Measurements from ENCODE around the gene GATAD2A. TPM values are rescaled to one million over a fixed set of nuclear protein-coding genes. Genes with fewer than 3 reads are reported as not detected.

GATAD2A gene
- polyA plus RNA-seq, 1 donor (not counting 4 experiments of a cell fraction or from before 2014, with no cell fraction given): 28.4 TPM

DNA sequence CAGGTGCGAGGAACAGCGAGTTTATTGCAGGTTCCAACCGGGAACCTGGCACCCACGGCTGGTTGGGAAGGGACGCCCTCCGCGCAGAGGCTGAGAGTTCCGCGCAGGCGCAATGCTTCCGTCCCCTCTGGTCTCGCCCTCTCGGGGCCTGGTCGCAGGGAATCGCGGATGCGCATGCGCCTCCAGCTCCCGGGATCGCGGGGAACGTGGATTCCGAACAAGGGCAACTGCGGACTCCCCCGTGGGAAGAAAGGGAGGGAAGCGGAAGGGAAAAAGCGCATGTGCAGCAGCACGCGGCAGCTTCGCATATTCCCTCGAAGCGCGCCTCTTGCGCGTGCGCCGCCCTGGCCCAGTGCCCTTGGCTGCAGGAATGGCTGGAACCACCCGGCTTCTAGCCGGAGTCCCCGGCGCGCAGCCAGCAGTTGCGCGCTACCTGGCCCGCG, 108.8 kb downstream of the GATAD2A start:
- dilution Hi-C loops (cut with MboI; ENCODE audit: extremely low pct_ligation_motif_present, low sequenced_read_pairs): no loop called here
- no peaks in the 10 kb centered on the region for H3K27me3 ChIP-seq (ENCODE audit: control insufficient read depth, extremely low read depth, insufficient read depth, low read length)
- peaks cover 11% of the 10 kb centered on the region for H3K4me1 ChIP-seq (ENCODE audit: control insufficient read depth, extremely low read depth, insufficient read depth, low read length)
- H3K36me3 ChIP-seq (ENCODE audit: control insufficient read depth in 2 of 2, extremely low read depth in 1 of 2, insufficient read depth in 2 of 2, low read length in 2 of 2): peaks cover under 1 to 7% of the 10 kb centered on the region in 2 experiments
- TF ChIP-seq EZH2 (IDR thresholded peaks at IDR 0.05; ENCODE audit: low read length): no peak
- TF ChIP-seq, protein P1, sequence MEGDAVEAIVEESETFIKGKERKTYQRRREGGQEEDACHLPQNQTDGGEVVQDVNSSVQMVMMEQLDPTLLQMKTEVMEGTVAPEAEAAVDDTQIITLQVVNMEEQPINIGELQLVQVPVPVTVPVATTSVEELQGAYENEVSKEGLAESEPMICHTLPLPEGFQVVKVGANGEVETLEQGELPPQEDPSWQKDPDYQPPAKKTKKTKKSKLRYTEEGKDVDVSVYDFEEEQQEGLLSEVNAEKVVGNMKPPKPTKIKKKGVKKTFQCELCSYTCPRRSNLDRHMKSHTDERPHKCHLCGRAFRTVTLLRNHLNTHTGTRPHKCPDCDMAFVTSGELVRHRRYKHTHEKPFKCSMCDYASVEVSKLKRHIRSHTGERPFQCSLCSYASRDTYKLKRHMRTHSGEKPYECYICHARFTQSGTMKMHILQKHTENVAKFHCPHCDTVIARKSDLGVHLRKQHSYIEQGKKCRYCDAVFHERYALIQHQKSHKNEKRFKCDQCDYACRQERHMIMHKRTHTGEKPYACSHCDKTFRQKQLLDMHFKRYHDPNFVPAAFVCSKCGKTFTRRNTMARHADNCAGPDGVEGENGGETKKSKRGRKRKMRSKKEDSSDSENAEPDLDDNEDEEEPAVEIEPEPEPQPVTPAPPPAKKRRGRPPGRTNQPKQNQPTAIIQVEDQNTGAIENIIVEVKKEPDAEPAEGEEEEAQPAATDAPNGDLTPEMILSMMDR (optimal IDR thresholded peaks at IDR 0.05 in 1 of 3, IDR thresholded peaks at IDR 0.05 in 1 of 3, conservative IDR thresholded peaks at IDR 0.05 in 1 of 3; ENCODE audit: extremely low read depth in 1 of 3, insufficient read depth in 2 of 3, low read length in 3 of 3): no peak
- no peaks in the 10 kb centered on the region for H4K20me1 ChIP-seq (ENCODE audit: control insufficient read depth, extremely low read depth, insufficient read depth, low read length)
- no peak for DNase-seq (ENCODE audit: low read depth, low spot score)
- FAIRE-seq: no peak
- H3K4me3 ChIP-seq (ENCODE audit: control insufficient read depth in 2 of 3, extremely low read depth in 1 of 3, insufficient read depth in 2 of 3, low read depth in 1 of 3, low read length in 3 of 3): no peak overlapping the region
- peaks cover 24% of the 10 kb centered on the region for H3K79me2 ChIP-seq (ENCODE audit: control insufficient read depth, insufficient read depth, low read length)
- H2AFZ ChIP-seq (ENCODE audit: control insufficient read depth, low read length): no peak overlapping the region
- H3K9ac ChIP-seq (ENCODE audit: control insufficient read depth, extremely low read depth, insufficient read depth, low read length): no peak overlapping the region
- peaks cover 5% of the 10 kb centered on the region for H3K9me3 ChIP-seq (ENCODE audit: control insufficient read depth, low read depth, low read length)
- H3K4me2 ChIP-seq (ENCODE audit: control insufficient read depth, extremely low read depth, insufficient read depth, low read depth, low read length): no peak overlapping the region
- no peaks in the 10 kb centered on the region for H3K9me1 ChIP-seq (ENCODE audit: control insufficient read depth, extremely low read depth, insufficient read depth, low read length)
- no peak overlapping the region for H3K27ac ChIP-seq (ENCODE audit: control insufficient read depth, insufficient read depth, low read length)

DNA sequence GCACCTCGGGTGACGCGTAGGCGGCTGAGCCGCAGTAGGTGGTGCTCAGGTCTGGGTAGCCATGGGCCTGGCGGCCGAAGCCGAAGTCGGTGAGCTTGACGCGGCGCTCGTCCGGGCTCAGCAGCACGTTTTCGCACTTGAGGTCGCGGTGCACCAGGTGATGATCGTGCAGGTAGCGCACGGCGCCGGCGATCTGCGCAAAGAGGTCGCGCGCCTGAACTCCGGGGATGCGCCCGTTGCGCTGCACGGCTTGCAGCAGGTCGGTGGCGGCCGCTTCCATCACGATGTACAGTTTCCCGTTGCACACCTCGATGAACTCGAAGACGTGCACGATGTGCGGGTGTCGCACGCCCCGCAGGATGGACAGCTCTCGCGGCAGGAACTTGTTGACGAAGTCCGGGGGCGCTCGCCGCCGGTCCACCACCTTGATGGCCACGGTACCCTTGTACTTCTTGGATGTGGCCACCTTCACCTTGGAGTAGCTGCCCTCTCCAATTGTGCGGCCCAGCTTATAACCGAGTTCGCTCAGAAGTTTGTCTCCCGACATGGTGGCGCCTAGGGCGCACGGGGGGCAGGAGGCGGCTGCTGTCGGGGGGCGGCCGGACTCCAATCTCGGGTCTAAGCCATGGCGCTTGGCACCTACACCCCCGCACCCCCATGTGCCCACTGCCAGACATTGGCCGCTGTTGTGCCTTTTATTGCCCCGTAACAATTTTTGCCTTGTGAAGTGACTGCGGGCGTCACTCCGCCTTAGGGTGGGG, 109.6 kb downstream of the GATAD2A start, which contains the start of gene TSSK6:
Gene TSSK6 (minus strand): TSS at position 668 of the 761 bp plus-strand sequence. CDS start 121 bp downstream, at position 547.
- Histone ChIP-seq H3K36me3 (ENCODE audit: control insufficient read depth in 2 of 2, extremely low read depth in 1 of 2, insufficient read depth in 2 of 2, low read length in 2 of 2) (peaks cover 6 to 12% of the 10 kb centered on the region in 2 experiments), H3K27ac (ENCODE audit: control insufficient read depth, insufficient read depth, low read length) (peak within 1 kb of the TSS; percentile 72), H2AFZ (ENCODE audit: control insufficient read depth, low read length) (peak within 1 kb of the TSS; percentile 72), H3K9me1 (ENCODE audit: control insufficient read depth, extremely low read depth, insufficient read depth, low read length) (no peaks in the 10 kb centered on the region), H3K27me3 (ENCODE audit: control insufficient read depth, extremely low read depth, insufficient read depth, low read length) (no peaks in the 10 kb centered on the region), H3K4me1 (ENCODE audit: control insufficient read depth, extremely low read depth, insufficient read depth, low read length) (peaks cover 11% of the 10 kb centered on the region), H4K20me1 (ENCODE audit: control insufficient read depth, extremely low read depth, insufficient read depth, low read length) (no peaks in the 10 kb centered on the region), H3K4me3 (ENCODE audit: control insufficient read depth in 2 of 3, extremely low read depth in 1 of 3, insufficient read depth in 2 of 3, low read depth in 1 of 3, low read length in 3 of 3) (peak within 1 kb of the TSS; percentile 77 to 81 (median 77)), H3K79me2 (ENCODE audit: control insufficient read depth, insufficient read depth, low read length) (peaks cover 30% of the 10 kb centered on the region), H3K9ac (ENCODE audit: control insufficient read depth, extremely low read depth, insufficient read depth, low read length) (peak within 1 kb of the TSS; percentile 81), H3K9me3 (ENCODE audit: control insufficient read depth, low read depth, low read length) (peaks cover 5% of the 10 kb centered on the region), H3K4me2 (ENCODE audit: control insufficient read depth, extremely low read depth, insufficient read depth, low read depth, low read length) (peak within 1 kb of the TSS; percentile 65)
- no peak for DNase-seq (ENCODE audit: low read depth, low spot score)
- no peak for FAIRE-seq
- dilution Hi-C loops (cut with MboI; ENCODE audit: extremely low pct_ligation_motif_present, low sequenced_read_pairs): no loop called here
- TF ChIP-seq, protein P1 (optimal IDR thresholded peaks at IDR 0.05 in 1 of 3, IDR thresholded peaks at IDR 0.05 in 1 of 3, conservative IDR thresholded peaks at IDR 0.05 in 1 of 3; ENCODE audit: extremely low read depth in 1 of 3, insufficient read depth in 2 of 3, low read length in 3 of 3): no peak
- no peak for TF ChIP-seq EZH2 (IDR thresholded peaks at IDR 0.05; ENCODE audit: low read length)
